ENCODE results near the gene APMAP.
"Not testable (repeated sequence)": the region's sequence is repeated elsewhere in the genome, so short reads cannot be mapped to it uniquely, and the experiment has no call there.

The APMAP gene

DNA sequence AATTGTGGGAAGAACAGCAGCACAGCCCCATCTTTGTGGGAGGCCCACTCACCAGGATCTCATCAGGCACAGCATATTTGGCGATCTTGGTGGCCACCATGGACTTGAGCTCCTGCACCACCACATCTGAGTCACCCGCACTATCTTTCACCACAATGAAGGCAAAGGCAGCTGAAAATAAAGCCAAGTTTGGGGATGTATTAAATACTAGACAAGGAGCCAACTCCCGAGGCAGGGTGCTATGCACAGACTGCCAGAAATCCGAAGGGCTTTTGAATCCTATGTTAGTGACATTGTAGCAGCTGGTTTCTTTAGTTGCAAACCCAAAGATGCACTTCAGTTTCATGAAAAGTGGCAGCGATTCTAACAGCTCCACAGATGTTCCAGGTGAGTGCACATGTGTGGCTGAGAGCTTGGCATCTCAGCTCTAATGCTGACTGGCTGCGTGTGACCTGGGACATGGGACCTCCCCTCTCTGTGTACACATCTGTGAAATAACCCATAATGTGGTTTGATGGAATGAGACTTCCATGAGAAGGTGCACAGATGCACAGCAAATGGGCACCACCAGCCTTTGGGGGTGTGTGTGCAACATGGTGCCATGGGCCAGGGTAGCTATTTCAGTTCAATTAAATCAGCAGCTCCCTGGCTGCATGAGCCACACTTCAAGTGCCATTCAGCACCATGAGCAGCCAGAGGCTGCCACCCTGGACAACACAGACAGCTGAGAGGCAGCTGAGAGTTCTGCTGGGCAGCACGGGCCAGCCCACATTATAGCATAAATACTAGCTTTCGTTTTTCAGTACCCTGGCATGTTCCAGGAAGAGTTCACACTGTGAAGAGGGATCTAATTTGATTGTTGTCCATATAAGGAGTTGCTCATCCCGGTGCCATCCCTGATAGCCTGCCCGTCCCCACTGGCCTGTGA, 16.9 kb upstream of the APMAP start:
- DNase-seq: peak in 2 of 10 donors; percentile 16 to 68
- intact Hi-C loops (cut with DNase I): no loop called here

DNA sequence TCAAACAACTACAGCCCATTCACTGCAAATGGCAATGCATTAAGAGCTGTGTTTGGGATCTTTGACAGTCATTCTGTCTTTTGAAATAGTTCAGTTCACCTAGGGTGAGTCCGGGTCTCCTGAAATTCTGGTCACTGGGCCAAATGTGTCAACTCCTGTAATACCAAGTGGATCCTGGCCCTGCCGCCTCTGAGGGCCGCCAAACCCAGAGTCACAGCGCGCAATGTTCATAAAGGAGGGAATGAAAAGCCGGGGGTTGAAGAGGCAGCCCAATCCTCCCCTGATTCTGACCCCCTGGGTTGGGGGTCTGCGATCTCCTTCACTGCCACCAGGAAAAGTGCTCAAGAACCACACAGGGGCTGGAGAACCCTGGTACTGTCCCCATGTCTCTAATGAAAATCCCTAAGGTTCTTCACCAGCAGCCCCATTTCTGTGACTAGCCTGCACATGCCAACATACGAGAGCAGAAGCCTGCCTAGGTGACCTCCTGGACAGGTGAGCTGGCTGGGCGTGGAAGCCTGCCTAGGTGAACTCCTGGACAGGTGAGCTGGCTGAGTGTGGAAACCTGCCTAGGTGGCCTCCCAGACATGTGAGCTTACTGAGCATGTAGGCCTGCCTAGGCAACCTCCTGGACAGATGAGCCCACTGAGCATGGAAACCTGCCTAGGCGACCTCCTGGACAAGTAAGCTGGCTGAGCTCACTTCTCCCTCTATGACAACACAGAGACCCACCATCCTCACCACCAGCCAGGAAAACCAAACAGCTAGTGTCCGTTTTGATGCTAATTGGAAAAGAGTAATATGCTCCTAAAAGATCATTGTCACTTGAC, 16.1 kb upstream of the APMAP start:
- intact Hi-C loops (cut with DNase I): no loop called here
- peak in 1 of 10 donors; percentile 69 for DNase-seq

DNA sequence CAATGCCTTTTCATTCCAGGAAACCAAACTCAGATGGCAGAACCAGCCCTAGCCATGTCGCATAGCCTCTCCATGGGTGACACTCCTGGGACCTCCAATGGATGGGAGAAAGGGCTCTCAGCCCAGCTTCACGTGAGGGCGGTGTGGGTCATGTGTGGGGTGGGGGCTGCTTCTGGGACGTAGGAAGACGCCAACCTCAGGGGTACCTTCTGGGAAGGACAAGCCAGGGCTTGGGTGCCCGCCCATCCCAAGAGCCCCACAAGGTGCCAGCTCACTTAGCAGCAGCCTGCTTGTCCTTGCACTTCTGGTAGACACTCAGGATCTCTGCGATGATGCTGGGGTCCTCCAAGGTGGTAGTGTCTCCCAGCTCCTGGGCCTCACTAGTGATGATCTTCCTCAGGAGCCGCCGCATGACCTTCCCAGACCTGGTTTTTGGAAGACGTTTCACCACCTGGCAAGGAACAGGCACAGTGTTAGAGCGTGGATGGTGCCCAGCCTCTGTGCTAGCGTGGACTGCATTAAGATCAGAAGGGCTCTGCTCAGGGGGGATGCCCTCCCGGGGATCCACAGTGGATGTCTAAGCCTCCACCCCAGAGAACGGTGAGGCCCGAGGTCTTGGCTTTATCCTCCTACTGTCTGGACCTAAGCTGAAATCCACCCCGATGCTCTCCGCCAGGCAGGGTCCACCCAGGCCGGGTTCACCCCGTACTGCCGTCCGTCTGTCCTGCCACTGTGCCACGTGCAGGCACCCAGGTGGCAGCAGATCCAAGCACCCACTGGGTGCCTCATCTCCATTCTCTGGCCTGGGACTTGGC, 15.1 kb upstream of the APMAP start:
- intact Hi-C loops (cut with DNase I): no loop called here
- DNase-seq: peak in 1 of 10 donors; percentile 42

DNA sequence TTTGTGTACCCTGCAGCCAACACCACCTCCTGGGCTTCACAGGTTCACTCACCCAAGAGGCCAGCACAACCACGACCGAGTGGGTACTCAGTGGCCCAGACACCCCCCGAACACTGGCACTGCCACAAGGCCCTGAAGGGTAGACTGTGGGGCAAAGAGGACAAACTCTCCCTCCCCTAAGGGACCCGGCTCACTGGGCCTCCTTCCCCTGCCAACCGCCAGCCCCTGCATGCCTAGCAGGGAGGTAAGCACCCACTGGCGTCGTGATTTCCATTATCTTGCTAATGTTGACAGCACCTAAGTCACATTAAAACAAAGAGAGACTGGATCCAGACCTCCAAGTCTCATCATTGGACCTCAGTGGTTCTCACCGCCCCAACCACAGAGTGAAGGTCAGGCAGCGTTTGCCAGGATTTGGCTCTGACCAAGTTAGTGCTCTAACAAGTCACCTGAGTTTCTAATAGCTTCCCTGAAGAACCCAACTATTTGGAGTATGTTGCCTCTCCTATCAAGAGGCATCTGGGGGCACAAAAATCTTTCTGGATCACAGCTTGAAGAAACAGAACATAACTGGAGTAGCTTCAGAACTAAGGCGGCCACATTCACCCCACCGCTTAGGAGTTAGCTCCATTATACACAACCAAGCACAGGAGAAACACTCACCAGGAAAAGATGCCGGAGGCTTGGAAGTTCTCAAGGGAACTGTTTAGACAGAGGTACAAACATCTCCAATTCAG, 14.0 kb upstream of the APMAP start:
- peak in 1 of 10 donors; percentile 24 for DNase-seq
- intact Hi-C loops (cut with DNase I): no loop called here

DNA sequence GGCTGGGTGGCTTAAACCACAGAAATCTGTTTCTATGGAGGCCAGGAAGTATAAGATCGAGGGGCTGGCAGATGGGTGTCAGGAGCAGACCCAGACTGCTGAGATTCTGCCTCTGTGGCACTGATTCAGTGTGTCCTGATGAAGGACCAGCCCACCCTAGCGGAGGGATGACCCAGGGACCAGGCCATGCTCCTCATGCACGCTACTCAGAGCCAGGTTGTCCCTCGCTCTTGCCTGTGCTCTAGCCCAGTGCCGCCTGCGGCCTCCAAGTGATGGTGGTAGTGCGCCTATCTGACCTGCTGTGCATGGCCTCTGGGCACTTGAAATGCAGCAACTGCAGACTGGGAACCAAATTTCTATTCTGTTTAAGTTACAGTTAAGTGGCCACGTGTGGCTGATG, 13.1 kb upstream of the APMAP start:
- intact Hi-C loops (cut with DNase I): no loop called here
- peak in 2 of 10 donors; percentile 27 to 73 for DNase-seq

DNA sequence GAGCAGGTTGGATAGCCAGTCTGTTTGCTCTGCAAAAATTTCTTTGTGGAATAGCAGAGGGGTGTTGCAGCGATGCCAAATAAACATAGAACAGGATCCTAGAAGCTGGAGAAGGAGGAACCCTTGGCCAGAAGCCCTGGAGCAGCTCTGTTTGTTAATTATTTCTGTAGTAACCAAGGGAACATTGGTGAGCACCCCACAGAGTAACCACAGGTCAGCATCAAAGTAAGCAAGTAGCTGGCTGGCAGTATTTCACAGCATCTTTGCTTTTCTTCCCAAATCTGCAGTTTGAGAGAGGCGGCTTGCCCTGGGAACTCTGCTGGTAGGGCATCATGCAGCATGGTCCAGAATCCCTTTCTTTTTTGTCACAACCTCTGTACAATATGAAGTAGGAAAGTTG, 12.7 kb upstream of the APMAP start:
- intact Hi-C loops (cut with DNase I): no loop called here
- DNase-seq: peak in 2 of 10 donors; percentile 50 to 66

DNA sequence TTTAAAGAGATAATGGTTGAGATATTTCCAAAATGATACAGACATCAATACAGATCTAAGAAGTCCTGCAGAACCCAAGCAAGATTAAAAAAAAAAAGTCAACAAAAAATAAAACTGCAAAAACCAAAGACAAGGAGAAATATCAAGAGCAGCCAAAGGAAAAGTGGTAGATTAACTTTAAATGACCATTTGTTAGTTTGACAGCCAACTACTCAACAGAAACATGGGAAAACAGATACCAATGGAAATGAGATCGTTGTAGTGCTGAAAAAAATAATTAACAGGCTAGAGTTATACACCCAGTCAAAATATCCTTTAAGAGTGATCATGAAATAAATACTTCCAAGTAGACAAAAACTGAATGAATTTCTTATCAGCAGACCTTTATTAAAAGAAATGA, 10.5 kb upstream of the APMAP start:
- intact Hi-C loops (cut with DNase I): no loop called here
- DNase-seq: no peak

DNA sequence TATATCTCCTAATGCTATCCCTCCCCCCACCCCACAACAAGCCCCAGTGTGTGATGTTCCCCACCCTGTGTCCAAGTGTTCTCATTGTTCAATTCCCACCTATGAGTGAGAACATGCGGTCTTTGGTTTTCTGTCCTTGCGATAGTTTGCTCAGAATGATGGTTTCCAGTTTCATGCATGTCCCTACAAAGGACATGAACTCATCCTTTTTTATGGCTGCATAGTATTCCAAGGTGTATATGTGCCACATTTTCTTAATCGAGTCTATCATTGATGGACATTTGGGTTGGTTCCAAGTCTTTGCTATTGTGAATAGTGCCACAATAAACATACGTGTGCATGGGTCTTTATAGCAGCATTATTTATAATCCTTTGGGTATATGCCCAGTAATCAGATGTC, 8.8 kb upstream of the APMAP start:
- DNase-seq; intact Hi-C loops (cut with DNase I): not testable (repeated sequence)

DNA sequence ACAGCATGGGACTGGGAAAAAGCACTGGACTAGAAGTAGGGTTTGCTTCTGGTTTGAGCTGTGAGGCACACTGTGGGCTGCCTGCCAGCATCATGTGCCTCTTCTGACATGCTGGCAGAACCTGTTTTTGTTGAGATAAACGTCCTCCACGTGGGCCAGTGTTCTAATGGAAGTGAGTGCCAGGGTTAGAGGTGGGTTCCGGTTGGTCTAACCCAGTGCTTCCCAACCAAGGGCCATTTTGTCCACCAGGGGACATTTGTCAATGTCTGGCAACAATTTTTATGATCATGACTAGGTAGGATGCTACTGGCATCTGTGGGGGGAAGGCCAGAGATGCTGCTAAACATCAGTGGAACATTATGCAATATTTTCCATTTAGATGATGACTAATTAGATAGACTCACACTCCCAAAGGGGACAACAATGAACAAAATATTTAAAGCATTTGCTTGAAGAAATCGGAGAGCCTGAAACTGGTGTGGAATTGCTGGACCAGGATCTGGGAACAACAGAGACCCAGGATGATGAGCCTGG, 7.8 kb upstream of the APMAP start:
- intact Hi-C loops (cut with DNase I): no loop called here
- peak in 3 of 10 donors; percentile 42 to 83 (median 67) for DNase-seq

DNA sequence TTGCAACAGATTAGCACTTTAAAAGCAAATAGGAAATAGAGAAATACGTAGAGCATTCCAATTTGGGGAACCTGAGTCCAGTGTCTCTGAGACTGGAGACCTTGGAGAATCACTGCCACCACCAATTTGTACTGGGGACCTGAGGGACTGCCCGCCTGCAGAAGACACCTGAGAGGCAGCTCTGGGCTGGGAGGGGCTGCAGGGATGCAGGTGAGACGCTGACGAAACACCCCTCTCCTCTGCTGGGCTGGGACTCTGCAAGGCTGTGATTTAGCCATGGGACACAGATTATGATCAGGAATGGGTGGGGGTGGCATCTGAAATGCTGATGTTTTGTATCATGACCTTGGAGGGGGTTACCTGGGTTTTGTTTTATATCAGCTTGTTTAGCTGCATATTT, 7.0 kb upstream of the APMAP start:
- peak in 2 of 10 donors; percentile 39 to 60 for DNase-seq
- intact Hi-C loops (cut with DNase I): loop anchor here (5.0 kb wide), 1 partner anchor 398 kb away; no protein-coding TSS in a partner anchor

DNA sequence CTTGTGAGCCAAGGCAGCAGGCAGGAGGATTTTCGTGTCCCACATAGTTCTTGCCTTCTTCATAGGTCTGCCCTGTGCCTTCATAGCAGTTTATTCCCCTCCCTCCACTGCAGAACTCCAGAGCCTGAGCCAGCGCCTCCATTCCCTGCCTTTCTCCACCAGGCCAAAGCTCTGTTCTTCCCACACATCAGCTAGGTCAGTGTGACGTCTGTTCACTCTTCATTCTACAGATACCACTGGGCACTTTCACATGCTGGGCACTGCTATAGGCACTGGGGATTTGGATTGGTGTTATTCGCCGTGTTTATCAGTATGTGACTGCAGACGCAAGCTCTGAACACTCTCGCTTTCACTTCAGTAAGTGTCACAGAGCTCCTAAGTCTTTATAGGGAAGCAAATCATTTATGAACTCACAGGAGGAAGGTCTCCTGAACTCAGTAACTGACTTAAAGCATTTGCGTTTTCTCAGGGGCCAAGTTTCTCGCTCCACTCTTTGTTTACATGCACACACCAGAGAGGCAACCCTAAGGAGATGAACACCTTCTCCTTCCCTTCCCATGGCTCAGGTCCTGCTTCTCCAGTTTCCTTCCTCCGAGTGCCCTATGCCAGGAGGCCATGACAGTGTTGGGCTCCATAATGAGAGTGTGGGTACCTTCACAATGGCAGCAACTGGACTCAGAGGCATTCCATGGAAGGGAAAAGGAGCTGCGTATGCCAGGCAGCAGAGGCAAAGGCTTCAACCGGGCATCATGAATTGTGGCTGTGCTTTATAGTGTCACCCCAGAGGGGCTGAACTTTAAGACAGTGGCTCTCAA, 6.3 kb upstream of the APMAP start:
- intact Hi-C loops (cut with DNase I): loop anchor here (5.0 kb wide), 1 partner anchor 398 kb away; no protein-coding TSS in a partner anchor
- peak in 2 of 10 donors; percentile 27 to 34 for DNase-seq

DNA sequence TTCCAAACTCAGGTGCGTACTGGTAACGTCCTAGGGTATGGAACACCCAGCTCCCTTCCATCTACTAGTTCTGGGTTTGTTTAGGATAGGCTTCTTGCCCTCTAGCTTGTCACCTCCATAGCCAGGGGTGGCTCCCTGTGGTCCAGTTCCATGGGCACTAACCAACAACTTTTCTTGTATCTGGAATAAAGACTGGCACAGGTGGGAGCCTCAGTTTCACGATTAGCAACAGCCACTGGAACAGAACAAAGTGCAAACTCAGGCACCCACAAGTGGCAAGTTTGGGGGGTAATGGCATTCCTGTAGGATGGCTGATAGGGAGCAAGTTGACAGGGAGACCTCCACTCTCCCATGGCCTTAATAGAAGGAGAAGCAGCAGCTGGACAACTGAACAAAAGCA, 5.6 kb upstream of the APMAP start:
- intact Hi-C loops (cut with DNase I): loop anchor here (5.0 kb wide), 1 partner anchor 399 kb away; no protein-coding TSS in a partner anchor
- peak in 1 of 10 donors; percentile 16 for DNase-seq

DNA sequence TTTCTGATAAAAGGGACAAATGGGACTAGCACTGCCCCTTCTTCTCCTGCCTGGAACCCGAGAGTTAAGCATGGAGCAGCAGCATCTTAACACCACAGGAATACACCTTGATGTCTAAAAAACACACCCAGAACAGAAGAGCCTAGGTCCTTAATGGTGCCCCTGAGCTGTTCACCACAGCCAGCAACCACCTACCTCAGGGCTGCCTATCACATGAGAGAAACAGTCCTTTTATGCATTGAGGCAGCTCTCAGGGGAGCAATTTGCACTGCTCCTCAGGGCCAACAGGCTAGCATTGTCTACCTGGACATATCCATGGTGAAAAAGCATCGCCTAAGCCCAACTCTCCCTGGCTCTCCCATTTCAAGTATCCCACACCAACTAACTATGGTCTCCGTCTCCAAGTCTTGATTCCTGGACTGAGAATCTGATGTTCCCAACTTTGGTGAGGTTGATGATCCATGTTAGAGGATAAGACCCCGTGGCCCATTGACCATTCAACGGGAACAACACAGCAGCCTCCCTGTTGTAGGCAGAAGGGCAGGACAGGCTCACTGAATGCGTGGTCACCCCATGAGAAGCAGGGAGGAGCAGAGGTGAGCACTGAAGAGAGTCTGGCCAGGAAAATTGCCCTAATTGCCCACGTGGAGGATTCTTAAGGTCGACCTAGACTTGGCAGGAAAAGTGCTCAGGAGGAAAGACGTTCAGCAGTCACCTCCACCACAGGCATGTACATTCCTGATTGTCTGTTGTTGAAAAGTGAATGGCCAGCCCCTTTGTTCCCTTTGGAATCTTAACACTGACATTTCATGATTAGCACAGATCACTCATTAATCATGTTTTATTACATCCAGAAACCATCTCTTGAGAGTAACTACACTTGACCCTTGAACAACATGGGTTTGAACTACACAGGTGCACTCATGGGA, 4.2 kb upstream of the APMAP start:
- DNase-seq: peak in 1 of 10 donors; percentile 49
- intact Hi-C loops (cut with DNase I): loop anchor here (5.0 kb wide), 1 partner anchor 401 kb away; no protein-coding TSS in a partner anchor

DNA sequence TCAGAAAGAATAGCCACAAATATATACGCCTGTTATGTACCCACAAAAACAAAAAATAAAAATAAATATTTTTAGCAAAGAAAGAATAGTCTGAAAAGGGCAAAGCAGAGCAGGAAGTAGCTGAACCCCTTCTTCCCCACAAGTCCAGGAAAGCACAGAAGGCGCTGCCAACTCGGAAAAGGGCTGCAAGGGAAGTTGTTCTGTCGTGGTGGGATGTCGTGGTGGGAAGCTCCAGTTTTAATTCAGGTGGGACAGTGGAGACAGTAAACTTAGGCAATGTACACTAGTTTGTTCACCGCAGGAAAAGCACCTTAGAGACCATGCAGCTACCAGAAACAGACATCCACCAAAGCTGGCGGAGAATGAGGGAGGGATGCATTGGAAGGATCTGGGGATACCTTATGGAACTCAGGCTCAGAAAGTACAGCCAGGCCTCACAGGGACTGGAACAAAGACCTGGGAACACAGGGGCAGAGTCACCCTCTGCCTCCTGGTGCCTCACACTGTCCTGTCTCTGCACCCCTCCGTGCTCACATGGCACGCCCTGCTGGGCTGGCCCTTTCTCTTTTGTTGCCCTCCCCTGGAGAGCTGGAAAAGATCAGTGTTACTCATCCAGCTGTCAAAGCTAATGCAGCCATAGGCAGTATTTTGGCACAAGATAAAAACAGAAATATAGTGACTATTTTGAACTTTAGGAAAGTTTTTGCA, 3.3 kb upstream of the APMAP start:
- DNase-seq: peak in 1 of 10 donors; percentile 70
- intact Hi-C loops (cut with DNase I): loop anchor here (1.0 to 5.0 kb wide), 4 partner anchors 37 to 401 kb away; no protein-coding TSS in a partner anchor

DNA sequence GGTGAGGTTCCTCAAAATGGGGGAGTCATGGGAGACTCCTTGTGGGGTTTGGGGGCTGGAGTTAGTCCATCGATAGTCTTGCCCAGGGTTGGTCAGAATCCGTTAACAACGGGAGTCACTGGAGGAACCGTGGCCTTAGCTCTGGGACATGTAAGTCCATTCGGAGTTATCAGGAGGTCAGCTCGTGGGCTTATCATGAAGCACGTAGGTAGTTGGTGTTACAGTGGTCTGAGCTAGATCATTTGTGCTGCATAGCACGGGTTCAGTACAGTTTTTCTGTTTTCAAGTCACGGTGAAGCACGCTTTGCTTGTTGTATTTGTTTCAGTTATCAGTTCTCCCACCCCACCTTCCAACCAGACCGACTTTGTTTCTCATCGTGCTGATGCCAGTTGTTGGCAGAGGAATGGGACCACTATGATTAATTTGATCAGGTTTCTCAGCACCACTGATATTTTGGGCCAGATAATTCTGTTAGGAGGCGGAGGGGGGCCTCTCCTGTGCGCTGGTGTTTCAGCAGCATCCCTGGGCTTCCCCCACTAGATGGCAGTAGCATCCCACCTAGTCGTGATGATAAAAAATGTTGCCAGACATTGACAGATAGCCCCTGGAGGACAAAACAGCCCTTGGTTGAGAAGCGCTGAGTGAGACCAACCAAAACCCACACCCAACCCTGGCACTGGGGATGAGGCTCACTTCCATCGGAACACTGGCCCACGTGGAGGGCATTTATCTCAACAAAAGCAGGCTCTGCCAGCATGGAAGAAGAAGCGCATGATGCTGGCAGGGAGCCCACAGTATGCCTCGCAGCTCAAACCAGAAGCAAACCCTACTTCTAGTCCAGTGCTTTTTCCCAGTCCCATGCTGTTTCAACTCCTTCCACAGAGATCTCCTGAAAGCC, 2.2 kb upstream of the APMAP start:
- DNase-seq: peak; percentile 67 to 96 (median 86)
- intact Hi-C loops (cut with DNase I): loop anchor here (1.0 to 5.0 kb wide), 5 partner anchors 38 to 403 kb away; partner anchors contain the start of gene ENTPD6

DNA sequence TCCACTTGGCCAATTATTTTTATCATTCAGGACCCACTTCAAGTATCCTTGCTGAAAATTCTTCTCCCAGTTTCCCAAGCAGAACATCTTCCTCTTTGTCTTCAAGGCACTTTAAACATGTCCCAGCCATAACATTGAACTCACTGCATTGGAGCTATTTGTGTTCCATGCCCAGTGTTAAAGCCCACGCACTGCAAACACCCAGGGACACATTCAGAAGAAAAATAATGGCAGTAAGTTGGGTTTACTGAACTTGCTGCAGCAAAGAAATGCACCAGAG, 1.6 kb upstream of the APMAP start:
- intact Hi-C loops (cut with DNase I): loop anchor here (2.0 to 5.0 kb wide), 3 partner anchors 39 to 203 kb away; partner anchors contain the start of gene ENTPD6
- no peak for DNase-seq
